GM12891 (cell line): ENCODE measurements around the gene CMKLR1.

Source experiments
- PAX5 ChIP-seq: IDR thresholded peaks from 2 replicates; pipeline ENCODE4 v1.6.1; 2011; ENCODE audit warnings: low read length, moderate library complexity, mild to moderate bottlenecking; ENCODE audit not compliant: insufficient read depth, severe bottlenecking
- POLR2A ChIP-seq: IDR thresholded peaks from 2 replicates; pipeline ENCODE4 v1.6.1; 2011; ENCODE audit warnings: low read depth, low read length, control low read depth
- POLR2AphosphoS5 ChIP-seq: IDR thresholded peaks from 2 replicates; pipeline ENCODE4 v1.6.1; 2011; ENCODE audit warnings: low read depth, low read length, control low read depth
- POU2F2 ChIP-seq: IDR thresholded peaks from 2 replicates; pipeline ENCODE4 v1.6.1; 2011; ENCODE audit warnings: low read depth, mild to moderate bottlenecking, control low read depth, low read length, moderate library complexity
- SPI1 ChIP-seq: IDR thresholded peaks from 2 replicates; pipeline ENCODE4 v1.6.1; 2011; ENCODE audit warnings: low read depth, low read length, control low read depth
- TAF1 ChIP-seq: IDR thresholded peaks from 2 replicates; pipeline ENCODE4 v1.6.1; 2011; ENCODE audit warnings: low read depth, low read length, control low read depth

GRCh38 chr12:108312073-108312659 is 26.9 kb downstream of the CMKLR1 start:
- TF ChIP-seq POLR2A (no peak), TAF1 (no peak), SPI1 (no peak), POLR2AphosphoS5 (no peak), PAX5 (no peak), POU2F2 (no peak)
